Measurements from ENCODE around the gene GRAMD1B. TPM values are rescaled to one million over a fixed set of nuclear protein-coding genes. Genes with fewer than 3 reads are reported as not detected.

GRAMD1B gene
- total RNA-seq, 4 donors from 2014 or later: 0.61 to 1.7 (median 1.1) TPM

GRCh38 chr11:123474994-123475393 is 44.9 kb downstream of the GRAMD1B start:
- DNase-seq: no peak
- H3K4me1 ChIP-seq: peaks cover 0 to 25% (median 13%) of the 10 kb centered on the region in 3 donors
- TF ChIP-seq POLR2A (IDR thresholded peaks at IDR 0.05) (no peak), CTCF (IDR thresholded peaks at IDR 0.05) (no peak)
- no peaks in the 10 kb centered on the region for H3K9me3 ChIP-seq
- WGBS, 2 donors: 69 to 95% methylated on average over 5 to 7 of the region's 8 CpGs
- no peaks in the 10 kb centered on the region for H3K36me3 ChIP-seq
- H3K27ac ChIP-seq: peak overlapping the region in 1 of 4 donors; percentile 14
- intact Hi-C loops (cut with DNase I): loop anchor here (5.0 kb wide), 1 partner anchor 68 kb away; no protein-coding TSS in a partner anchor
- H3K27me3 ChIP-seq: peaks cover 0 to 2% (median 0%) of the 10 kb centered on the region in 4 donors
- no peak overlapping the region for H3K4me3 ChIP-seq

- H3K36me3 ChIP-seq: no peaks in the 10 kb centered on the region
- no peak overlapping the region for H3K4me3 ChIP-seq
- no peaks in the 10 kb centered on the region for H3K9me3 ChIP-seq
- intact Hi-C loops (cut with DNase I): loop anchor here (5.0 kb wide), 1 partner anchor 68 kb away; no protein-coding TSS in a partner anchor
- peaks cover 0 to 2% (median 0%) of the 10 kb centered on the region in 4 donors for H3K27me3 ChIP-seq
- TF ChIP-seq POLR2A (IDR thresholded peaks at IDR 0.05) (no peak), CTCF (IDR thresholded peaks at IDR 0.05) (no peak)
- 63 to 84% methylated on average over 3 of the region's 3 CpGs for WGBS, 2 donors
- peaks cover 0 to 25% (median 13%) of the 10 kb centered on the region in 3 donors for H3K4me1 ChIP-seq
- DNase-seq: no peak
- H3K27ac ChIP-seq: peak overlapping the region in 1 of 4 donors; percentile 14
Measured at GRCh38 chr11:123475469-123475868, 45.4 kb downstream of the GRAMD1B start.

- DNase-seq: no peak
- TF ChIP-seq CTCF (IDR thresholded peaks at IDR 0.05) (no peak), POLR2A (IDR thresholded peaks at IDR 0.05) (no peak)
- H3K9me3 ChIP-seq: no peaks in the 10 kb centered on the region
- H3K27ac ChIP-seq: no peak overlapping the region
- no peaks in the 10 kb centered on the region for H3K36me3 ChIP-seq
- no peak overlapping the region for H3K4me3 ChIP-seq
- peaks cover 0 to 2% (median 0%) of the 10 kb centered on the region in 4 donors for H3K27me3 ChIP-seq
- WGBS, 2 donors: 73 to 84% methylated on average over 9 of the region's 9 CpGs
- intact Hi-C loops (cut with DNase I): loop anchor here (5.0 kb wide), 1 partner anchor 70 kb away; no protein-coding TSS in a partner anchor
- H3K4me1 ChIP-seq: peaks cover 0 to 25% (median 13%) of the 10 kb centered on the region in 3 donors
Measured at GRCh38 chr11:123477205-123477907, 47.3 kb downstream of the GRAMD1B start.

- intact Hi-C loops (cut with DNase I): loop anchor here (5.0 kb wide), 1 partner anchor 71 kb away; no protein-coding TSS in a partner anchor
- peaks cover 0 to 2% (median 0%) of the 10 kb centered on the region in 4 donors for H3K27me3 ChIP-seq
- H3K27ac ChIP-seq: no peak overlapping the region
- peak overlapping the region in 1 of 4 donors; percentile 11 for H3K4me3 ChIP-seq
- no peaks in the 10 kb centered on the region for H3K9me3 ChIP-seq
- peaks cover 0 to 20% (median 13%) of the 10 kb centered on the region in 3 donors for H3K4me1 ChIP-seq
- no peaks in the 10 kb centered on the region for H3K36me3 ChIP-seq
- no peak for TF ChIP-seq POLR2A (IDR thresholded peaks at IDR 0.05)
- peak in 5 of 6 experiments; percentile 63 to 77 (median 73) for TF ChIP-seq CTCF (IDR thresholded peaks at IDR 0.05)
- no peak for DNase-seq
- 18 to 20% methylated on average over 5 of the region's 5 CpGs for WGBS, 2 donors
Measured at GRCh38 chr11:123478352-123478987, 48.4 kb downstream of the GRAMD1B start.

Data from esophagus squamous epithelium (tissue), 5 donors.